HG02870 (cell line): ENCODE results near the gene FLT4.

ENCODE experiments used
- ATAC-seq: cut with Tn5 transposase; IDR thresholded peaks from one replicate; pipeline ENCODE4 v1.9.1; 2021; ENCODE audit warnings: mild to moderate bottlenecking, moderate library complexity; ENCODE audit not compliant: unreplicated experiment

Gene FLT4

GRCh38 chr5:180609386-180609785 lies 40.0 kb downstream of the FLT4 start:
- ATAC-seq = no peak

- ATAC-seq = no peak
Measured at GRCh38 chr5:180608572-180609310, 40.7 kb downstream of the FLT4 start.

- ATAC-seq = no peak
Measured at GRCh38 chr5:180607861-180608571, 41.4 kb downstream of the FLT4 start.

GRCh38 chr5:180606215-180606785 lies 43.1 kb downstream of the FLT4 start:
- ATAC-seq = no peak

- no peak for ATAC-seq
Measured at GRCh38 chr5:180605554-180606214, 43.7 kb downstream of the FLT4 start.

- ATAC-seq = no peak
Measured at GRCh38 chr5:180604271-180604670, 45.1 kb downstream of the FLT4 start.

- no peak for ATAC-seq
Measured at GRCh38 chr5:180603076-180603594, 46.3 kb downstream of the FLT4 start.

- ATAC-seq = no peak
Measured at GRCh38 chr5:180602481-180603075, 46.8 kb downstream of the FLT4 start.

- no peak for ATAC-seq
Measured at GRCh38 chr5:180601591-180602480, 47.6 kb downstream of the FLT4 start.

GRCh38 chr5:180600554-180601041 lies 48.8 kb downstream of the FLT4 start:
- no peak for ATAC-seq

GRCh38 chr5:180599981-180600553 lies 49.3 kb downstream of the FLT4 start:
- ATAC-seq = no peak

GRCh38 chr5:180599590-180599914 lies 49.8 kb downstream of the FLT4 start:
- ATAC-seq = no peak

GRCh38 chr5:180598797-180599589 lies 50.4 kb downstream of the FLT4 start:
- no peak for ATAC-seq

- no peak for ATAC-seq
Measured at GRCh38 chr5:180598316-180598701, 51.1 kb downstream of the FLT4 start.

GRCh38 chr5:180596668-180597231 lies 52.6 kb downstream of the FLT4 start:
- no peak for ATAC-seq

GRCh38 chr5:180596115-180596667 lies 53.2 kb downstream of the FLT4 start:
- no peak for ATAC-seq

GRCh38 chr5:180595381-180596114 lies 53.9 kb downstream of the FLT4 start:
- no peak for ATAC-seq

- no peak for ATAC-seq
Measured at GRCh38 chr5:180595046-180595379, 54.4 kb downstream of the FLT4 start.
